Chondrocyte (in vitro differentiated cells): ENCODE data around the gene SGSM2. TPM values are rescaled to one million over a fixed set of nuclear protein-coding genes. Genes with fewer than 3 reads are reported as not detected.

Source experiments
- DNase-seq: peaks from one replicate; pipeline ENCODE4 v3.0.0; 2021; ENCODE audit warnings: mixed read lengths, low spot score
- H3K27ac Mint-ChIP-seq: one replicate; pipeline ENCODE4 v1.8.0; 2021; ENCODE audit warnings: mild to moderate bottlenecking, moderate library complexity, mixed read lengths; ENCODE audit not compliant: unreplicated experiment
- H3K27me3 Mint-ChIP-seq: 2 replicates; pipeline ENCODE4 v1.8.0; 2021; ENCODE audit warnings: low read depth, mixed read lengths
- H3K36me3 Mint-ChIP-seq: 2 replicates; pipeline ENCODE4 v1.8.0; 2021; ENCODE audit warnings: low read depth, mixed read lengths
- H3K4me1 Mint-ChIP-seq: 2 replicates; pipeline ENCODE4 v1.8.0; 2021; ENCODE audit warnings: low read depth, mild to moderate bottlenecking, mixed read lengths
- H3K4me3 Mint-ChIP-seq: one replicate; pipeline ENCODE4 v1.8.0; 2021; ENCODE audit warnings: mild to moderate bottlenecking, moderate library complexity, mixed read lengths; ENCODE audit not compliant: unreplicated experiment
- H3K9me3 Mint-ChIP-seq: 2 replicates; pipeline ENCODE4 v1.8.0; 2021; ENCODE audit warnings: low read depth, mixed read lengths
- CTCF ChIP-seq: fragments of 200-600 bp; sonication (generic); IDR thresholded peaks from 2 replicates; pipeline ENCODE4 v1.5.0; 2021; ENCODE audit warnings: antibody characterized with exemption, mild to moderate bottlenecking, moderate library complexity
- total RNA-seq: library from RNA; stranded (reverse); gene quantifications from 3 replicates; pipeline ENCODE4 v1.2.1, GENCODE V29; 2021

SGSM2 gene
- total RNA-seq, 1 donor from 2014 or later: 43.2 TPM

GRCh38 chr17:2398655-2399571, 61.6 kb downstream of the SGSM2 start:
- H3K9me3 Mint-ChIP-seq: no peaks in the 10 kb centered on the region
- H3K36me3 Mint-ChIP-seq: no peaks in the 10 kb centered on the region
- peak overlapping the region; percentile 97 for H3K4me3 Mint-ChIP-seq
- no peaks in the 10 kb centered on the region for H3K27me3 Mint-ChIP-seq
- TF ChIP-seq CTCF: no peak
- DNase-seq: peak; percentile 91
- H3K4me1 Mint-ChIP-seq: peaks cover 55% of the 10 kb centered on the region
- peak overlapping the region; percentile 100 for H3K27ac Mint-ChIP-seq

- peak overlapping the region; percentile 100 for H3K27ac Mint-ChIP-seq
- DNase-seq: peak; percentile 96
- H3K27me3 Mint-ChIP-seq: no peaks in the 10 kb centered on the region
- no peaks in the 10 kb centered on the region for H3K36me3 Mint-ChIP-seq
- no peak for TF ChIP-seq CTCF
- H3K4me3 Mint-ChIP-seq: peak overlapping the region; percentile 97
- H3K4me1 Mint-ChIP-seq: peaks cover 56% of the 10 kb centered on the region
- H3K9me3 Mint-ChIP-seq: no peaks in the 10 kb centered on the region
These were observed 62.5 kb downstream of the SGSM2 start for GRCh38 chr17:2399572-2400473.

- DNase-seq: peak; percentile 95
- H3K4me1 Mint-ChIP-seq: peaks cover 60% of the 10 kb centered on the region
- H3K27ac Mint-ChIP-seq: peak overlapping the region; percentile 100
- no peaks in the 10 kb centered on the region for H3K27me3 Mint-ChIP-seq
- peak overlapping the region; percentile 97 for H3K4me3 Mint-ChIP-seq
- H3K36me3 Mint-ChIP-seq: no peaks in the 10 kb centered on the region
- H3K9me3 Mint-ChIP-seq: no peaks in the 10 kb centered on the region
- peak; percentile 22 for TF ChIP-seq CTCF
These were observed 63.2 kb downstream of the SGSM2 start for GRCh38 chr17:2400474-2400866.

- Mint-ChIP-seq H3K27ac (peak within 1 kb of the TSS; percentile 100), H3K27me3 (no peaks in the 10 kb centered on the region), H3K4me1 (peaks cover 60% of the 10 kb centered on the region), H3K9me3 (no peaks in the 10 kb centered on the region), H3K4me3 (peak within 1 kb of the TSS; percentile 97), H3K36me3 (no peaks in the 10 kb centered on the region)
- peak; percentile 98 for DNase-seq
- TF ChIP-seq CTCF: no peak
These were observed 63.6 kb downstream of the SGSM2 start, which contains the start of gene MNT for GRCh38 chr17:2400877-2401425. TSS of gene MNT (minus strand) at chr17:2401060. CDS start at chr17:2400712, 348 bp downstream.
